ENCODE data around the gene CX3CL1. TPM values are rescaled to one million over a fixed set of nuclear protein-coding genes. Genes with fewer than 3 reads are reported as not detected.

Gene CX3CL1
- total RNA-seq, 1 experiment from 2014 or later = 1.7 TPM

DNA sequence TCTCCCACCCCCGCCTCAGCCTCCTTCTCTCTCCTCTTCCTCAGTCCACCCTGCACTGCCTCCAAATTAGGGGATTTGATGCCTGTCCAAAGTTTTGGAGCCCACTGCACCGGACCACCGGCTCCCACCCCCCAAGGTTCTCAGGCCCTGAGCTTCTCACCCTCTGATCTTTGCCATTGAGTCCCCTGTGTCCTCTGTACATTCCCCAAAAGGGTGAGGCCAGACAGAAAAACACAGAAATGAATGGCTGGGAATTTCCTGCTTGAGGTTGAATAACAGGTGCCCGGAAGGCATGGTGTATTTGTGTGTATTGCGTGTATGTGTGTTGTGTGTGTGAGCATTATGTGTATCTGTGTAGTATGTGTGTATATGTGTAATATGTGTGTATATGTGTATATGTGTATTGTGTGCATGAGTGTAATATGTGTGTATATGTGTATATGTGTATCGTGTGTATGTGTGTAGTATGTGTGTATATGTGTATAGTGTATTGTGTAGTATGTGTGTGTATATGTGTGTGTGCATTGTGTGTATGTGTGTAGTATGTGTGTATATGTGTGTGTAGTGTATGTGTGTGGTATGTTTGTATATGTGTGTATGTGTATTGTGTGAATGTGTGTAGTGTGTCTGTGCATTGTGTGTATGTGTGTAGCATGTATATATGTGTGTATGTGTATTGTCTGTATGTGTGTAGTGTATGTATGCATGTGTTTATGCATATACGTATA is 16.2 kb downstream of the CX3CL1 start:
- no peak overlapping the region for H3K23ac ChIP-seq (ENCODE audit: insufficient read length, low read depth, low read length)
- no peak overlapping the region for H3K4me2 ChIP-seq (ENCODE audit: insufficient read depth, insufficient read length, low read length)
- TF ChIP-seq CTCF (conservative IDR thresholded peaks at IDR 0.05) = no peak
- H3K9me3 ChIP-seq (ENCODE audit: control insufficient read depth, low read depth, low read length) = no peaks in the 10 kb centered on the region
- H3K9ac ChIP-seq (ENCODE audit: extremely low read depth, insufficient read length, low read length) = no peak overlapping the region
- Mint-ChIP-seq H3K27ac (peak overlapping the region in 1 of 3 experiments; percentile 5; a peak in 1 of 7 replicates), H3K4me3 (no peak overlapping the region), H3K9me3 (peaks cover 2 to 5% of the 10 kb centered on the region in 2 experiments; a peak in 2 of 5 replicates), H3K27me3 (ENCODE audit: low read depth) (peaks cover 8% of the 10 kb centered on the region), H3K4me1 (peaks cover 5 to 18% of the 10 kb centered on the region in 2 experiments), H3K36me3 (ENCODE audit: insufficient read depth in 1 of 3, low read depth in 3 of 3) (no peaks in the 10 kb centered on the region)
- H3T11ph ChIP-seq (ENCODE audit: low read length) = no peak overlapping the region
- no peak overlapping the region for H3K56ac ChIP-seq (ENCODE audit: insufficient read length, low read depth, low read length)
- no peak overlapping the region for H2AFZ ChIP-seq (ENCODE audit: low read length)
- no peaks in the 10 kb centered on the region for H3K79me2 ChIP-seq (ENCODE audit: insufficient read depth, low read length)
- 0 out of 2 replicates have a peak, but pooled peaks cover 2% of the 10 kb centered on the region for H3K4me1 ChIP-seq (ENCODE audit: insufficient read depth, low read length)
- WGBS (ENCODE audit: extremely low coverage, insufficient read length, low lambda C conversion rate) = 100% methylated on average over 2 of the region's 7 CpGs
- no peaks in the 10 kb centered on the region for H4K20me1 ChIP-seq (ENCODE audit: control insufficient read depth, insufficient read depth, insufficient read length)
- no peak for DNase-seq
- no peak overlapping the region for H4K8ac ChIP-seq (replicated peaks; ENCODE audit: insufficient read length, low read depth, low read length)
- no peak overlapping the region for H3K18ac ChIP-seq (ENCODE audit: insufficient read length, low read depth, low read length)
- H2AK5ac ChIP-seq (ENCODE audit: insufficient read length, low read length) = no peak overlapping the region
- no peaks in the 10 kb centered on the region for H3K23me2 ChIP-seq (ENCODE audit: insufficient read length, low read depth, low read length, poor library complexity, severe bottlenecking)
- H2BK20ac ChIP-seq (ENCODE audit: low read depth, low read length, poor library complexity, severe bottlenecking) = no peak overlapping the region
- no peak overlapping the region for H3K14ac ChIP-seq (ENCODE audit: insufficient read depth, low read length)
- no peak overlapping the region for H4K91ac ChIP-seq (ENCODE audit: insufficient read length, low read depth, low read length)
- no peak overlapping the region for H2BK5ac ChIP-seq (ENCODE audit: insufficient read length, low read length)
- H2BK15ac ChIP-seq (ENCODE audit: low read depth, low read length) = no peak overlapping the region
- H3K27me3 ChIP-seq (ENCODE audit: insufficient read depth, low read length) = no peaks in the 10 kb centered on the region
- no peak overlapping the region for H2BK12ac ChIP-seq (ENCODE audit: insufficient read length, low read depth, low read length)
- H3K27ac ChIP-seq (ENCODE audit: insufficient read length, low read depth, low read length) = no peak overlapping the region
- H3K4ac ChIP-seq (ENCODE audit: low read depth, low read length) = no peak overlapping the region
- no peaks in the 10 kb centered on the region for H3K79me1 ChIP-seq (ENCODE audit: insufficient read depth, low read depth, low read length, poor library complexity, severe bottlenecking)
- no peak overlapping the region for H2BK120ac ChIP-seq (ENCODE audit: low read depth, low read length, poor library complexity, severe bottlenecking)
- no peak overlapping the region for H4K5ac ChIP-seq (ENCODE audit: insufficient read length, low read depth, low read length)

All from H9 (cell line).